ENCODE results near the gene SLFNL1. TPM values are rescaled to one million over a fixed set of nuclear protein-coding genes. Genes with fewer than 3 reads are reported as not detected.

Gene SLFNL1
- total RNA-seq, 1 experiment from 2014 or later, result 0.11 TPM

GRCh38 chr1:40966417-40966816, 55.1 kb downstream of the SLFNL1 start:
- Histone ChIP-seq H2BK5ac (ENCODE audit: insufficient read length, low read length) (no peak overlapping the region), H3K27ac (ENCODE audit: insufficient read length, low read depth, low read length) (no peak overlapping the region), H3K23ac (ENCODE audit: insufficient read length, low read depth, low read length) (no peak overlapping the region), H3K18ac (ENCODE audit: insufficient read length, low read depth, low read length) (no peak overlapping the region), H3K27me3 (ENCODE audit: insufficient read depth, low read length) (no peaks in the 10 kb centered on the region), H3K9ac (ENCODE audit: extremely low read depth, insufficient read length, low read length) (no peak overlapping the region), H3T11ph (ENCODE audit: low read length) (no peak overlapping the region), H2BK120ac (ENCODE audit: low read depth, low read length, poor library complexity, severe bottlenecking) (no peak overlapping the region), H4K91ac (ENCODE audit: insufficient read length, low read depth, low read length) (no peak overlapping the region), H3K4me1 (ENCODE audit: insufficient read depth, low read length) (no peaks in the 10 kb centered on the region), H3K23me2 (ENCODE audit: insufficient read length, low read depth, low read length, poor library complexity, severe bottlenecking) (no peaks in the 10 kb centered on the region), H4K8ac (replicated peaks; ENCODE audit: insufficient read length, low read depth, low read length) (no peak overlapping the region), H2BK12ac (ENCODE audit: insufficient read length, low read depth, low read length) (no peak overlapping the region), H4K5ac (ENCODE audit: insufficient read length, low read depth, low read length) (no peak overlapping the region), H3K79me1 (ENCODE audit: insufficient read depth, low read depth, low read length, poor library complexity, severe bottlenecking) (no peaks in the 10 kb centered on the region), H3K79me2 (ENCODE audit: insufficient read depth, low read length) (no peaks in the 10 kb centered on the region), H2AK5ac (ENCODE audit: insufficient read length, low read length) (no peak overlapping the region), H2AFZ (ENCODE audit: low read length) (no peak overlapping the region), H3K4me2 (ENCODE audit: insufficient read depth, insufficient read length, low read length) (no peak overlapping the region), H2BK15ac (ENCODE audit: low read depth, low read length) (no peak overlapping the region), H3K9me3 (ENCODE audit: control insufficient read depth, low read depth, low read length) (no peaks in the 10 kb centered on the region), H3K14ac (ENCODE audit: insufficient read depth, low read length) (no peak overlapping the region), H4K20me1 (ENCODE audit: control insufficient read depth, insufficient read depth, insufficient read length) (no peaks in the 10 kb centered on the region), H3K56ac (ENCODE audit: insufficient read length, low read depth, low read length) (no peak overlapping the region), H2BK20ac (ENCODE audit: low read depth, low read length, poor library complexity, severe bottlenecking) (no peak overlapping the region), H3K4ac (ENCODE audit: low read depth, low read length) (no peak overlapping the region)
- Mint-ChIP-seq H3K36me3 (ENCODE audit: insufficient read depth in 1 of 3, low read depth in 3 of 3) (no peaks in the 10 kb centered on the region; a peak in 1 of 7 replicates), H3K4me3 (no peak overlapping the region), H3K27me3 (ENCODE audit: low read depth) (no peaks in the 10 kb centered on the region), H3K9me3 (no peaks in the 10 kb centered on the region), H3K27ac (no peak overlapping the region), H3K4me1 (peaks cover 10 to 13% of the 10 kb centered on the region in 2 experiments)
- DNase-seq, result no peak
- WGBS (ENCODE audit: extremely low coverage, insufficient read length, low lambda C conversion rate), result no CpG with 5 or more reads among the region's 4 CpGs
- TF ChIP-seq CTCF (conservative IDR thresholded peaks at IDR 0.05), result no peak

Other genes with a start within 250 kb of the SLFNL1 start
- 1.4 TPM in 2 replicates for gene KCNQ4, start 237.9 kb downstream of the SLFNL1 start, total RNA-seq (2021)
- 9.5 and 10.4 TPM in 2 replicates for gene CITED4, start 159.4 kb downstream of the SLFNL1 start, total RNA-seq (2021)
- gene CTPS1, start 42.0 kb downstream of the SLFNL1 start, total RNA-seq (2021), result 100 and 105 TPM in 2 replicates
- gene SCMH1, start 220.6 kb upstream of the SLFNL1 start, total RNA-seq (2021), result 16.4 and 16.5 TPM in 2 replicates

Data from H9 (cell line).